Neutrophil (primary cell): Measurements from ENCODE around the gene AGAP1.

Experiments
- H3K27ac ChIP-seq: fragments of 200-600 bp; sonication (generic); 2 replicates; pipeline ENCODE4 v1.5.1; 2016; ENCODE audit warnings: mild to moderate bottlenecking, moderate library complexity
- H3K27me3 ChIP-seq: fragments of 200-600 bp; sonication (generic); 2 replicates; pipeline ENCODE4 v1.6.0; 2016; ENCODE audit warnings: mild to moderate bottlenecking
- H3K36me3 ChIP-seq: fragments of 200-600 bp; sonication (generic); 2 replicates; pipeline ENCODE4 v1.5.1; 2017
- H3K4me1 ChIP-seq, 2 experiments: fragments of 200-600 bp in 1 of 2; sonication (generic) in 1 of 2; 1 replicate in 1 of 2; 2 replicates in 1 of 2; pipeline versions ENCODE4 v1.5.1 to v1.6.1; 2013 to 2016; ENCODE audit warnings: low read depth in 1 of 2, low read length in 1 of 2, mild to moderate bottlenecking in 1 of 2, moderate library complexity in 1 of 2; ENCODE audit not compliant: control insufficient read depth in 1 of 2, insufficient read depth in 1 of 2
- H3K4me3 ChIP-seq, 2 experiments: fragments of 200-600 bp in 1 of 2; sonication (generic) in 1 of 2; 1 replicate in 1 of 2; 2 replicates in 1 of 2; pipeline ENCODE4 v1.5.1; 2013 to 2016; ENCODE audit warnings: low read depth in 1 of 2, low read length in 1 of 2, mild to moderate bottlenecking in 1 of 2, moderate library complexity in 1 of 2
- H3K9me3 ChIP-seq: fragments of 200-600 bp; sonication (generic); 2 replicates; pipeline ENCODE4 v1.5.1; 2016
- TF ChIP-seq, protein P1 (sequence below): fragments of 200-600 bp; sonication (generic); IDR thresholded peaks from 2 replicates; pipeline ENCODE4 v1.5.1; 2016; ENCODE audit warnings: antibody characterized with exemption

AGAP1 gene

DNA sequence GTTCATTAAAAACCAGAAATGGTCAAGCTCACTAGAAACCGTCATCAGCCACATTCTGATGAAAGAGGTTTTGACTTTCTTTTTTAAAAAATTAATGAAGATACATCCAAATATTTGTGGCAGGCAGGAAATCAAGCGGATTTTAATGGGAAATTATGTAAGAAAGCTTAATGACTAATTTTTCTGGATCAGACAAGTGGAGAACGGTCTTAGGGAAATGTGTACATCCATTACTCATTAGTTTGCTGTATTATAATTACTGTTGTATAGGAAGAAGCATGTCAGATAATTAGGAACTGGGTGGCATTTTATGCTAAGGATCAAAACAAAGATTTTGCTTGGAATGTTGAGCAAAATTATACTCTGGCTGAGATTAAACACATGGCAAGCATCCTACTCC, 39.4 kb downstream of the AGAP1 start:
- no peaks in the 10 kb centered on the region for H3K4me1 ChIP-seq
- TF ChIP-seq, protein P1, sequence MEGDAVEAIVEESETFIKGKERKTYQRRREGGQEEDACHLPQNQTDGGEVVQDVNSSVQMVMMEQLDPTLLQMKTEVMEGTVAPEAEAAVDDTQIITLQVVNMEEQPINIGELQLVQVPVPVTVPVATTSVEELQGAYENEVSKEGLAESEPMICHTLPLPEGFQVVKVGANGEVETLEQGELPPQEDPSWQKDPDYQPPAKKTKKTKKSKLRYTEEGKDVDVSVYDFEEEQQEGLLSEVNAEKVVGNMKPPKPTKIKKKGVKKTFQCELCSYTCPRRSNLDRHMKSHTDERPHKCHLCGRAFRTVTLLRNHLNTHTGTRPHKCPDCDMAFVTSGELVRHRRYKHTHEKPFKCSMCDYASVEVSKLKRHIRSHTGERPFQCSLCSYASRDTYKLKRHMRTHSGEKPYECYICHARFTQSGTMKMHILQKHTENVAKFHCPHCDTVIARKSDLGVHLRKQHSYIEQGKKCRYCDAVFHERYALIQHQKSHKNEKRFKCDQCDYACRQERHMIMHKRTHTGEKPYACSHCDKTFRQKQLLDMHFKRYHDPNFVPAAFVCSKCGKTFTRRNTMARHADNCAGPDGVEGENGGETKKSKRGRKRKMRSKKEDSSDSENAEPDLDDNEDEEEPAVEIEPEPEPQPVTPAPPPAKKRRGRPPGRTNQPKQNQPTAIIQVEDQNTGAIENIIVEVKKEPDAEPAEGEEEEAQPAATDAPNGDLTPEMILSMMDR: no peak
- no peak overlapping the region for H3K4me3 ChIP-seq
- no peaks in the 10 kb centered on the region for H3K36me3 ChIP-seq
- no peaks in the 10 kb centered on the region for H3K9me3 ChIP-seq
- H3K27ac ChIP-seq: no peak overlapping the region
- H3K27me3 ChIP-seq: no peaks in the 10 kb centered on the region

DNA sequence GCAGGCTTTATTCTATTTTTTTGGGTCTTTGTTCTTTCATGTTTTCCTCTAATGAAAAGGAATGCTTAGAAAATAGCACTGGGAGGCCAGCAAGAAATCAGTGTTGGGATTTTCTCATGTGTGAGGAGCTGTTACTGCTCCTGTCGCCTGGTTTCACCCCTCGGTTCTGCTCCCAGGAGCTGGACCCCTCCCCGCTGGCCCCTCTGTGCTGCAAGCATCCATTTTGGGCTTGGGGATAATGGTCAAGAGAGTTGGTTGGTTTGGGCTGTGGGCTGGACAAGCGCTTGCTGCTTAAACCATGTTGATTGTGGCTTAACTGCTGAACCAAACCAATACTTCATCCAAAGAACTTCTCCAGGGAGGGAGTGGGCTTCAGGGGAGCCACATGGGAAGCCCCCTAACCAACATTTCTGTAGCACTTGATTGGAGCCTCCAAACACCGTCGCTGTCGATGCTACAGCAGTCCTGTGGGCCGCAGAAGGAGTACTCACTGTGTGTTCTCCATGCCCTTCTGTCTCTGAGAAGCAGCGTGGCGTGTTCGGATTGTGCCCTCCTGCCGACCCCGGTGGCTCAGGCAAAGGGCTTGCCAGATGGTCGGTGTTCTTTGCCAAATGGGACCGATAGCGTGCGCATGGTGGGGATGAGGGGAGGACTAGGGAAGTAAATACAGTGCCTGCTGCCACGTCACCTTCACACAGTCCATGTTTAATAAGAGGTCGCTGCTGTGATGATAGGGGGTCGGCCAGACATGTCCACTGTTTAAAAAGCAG, 40.0 kb downstream of the AGAP1 start:
- no peaks in the 10 kb centered on the region for H3K9me3 ChIP-seq
- H3K27ac ChIP-seq: no peak overlapping the region
- no peaks in the 10 kb centered on the region for H3K27me3 ChIP-seq
- TF ChIP-seq, protein P1: no peak
- H3K4me1 ChIP-seq: no peaks in the 10 kb centered on the region
- no peak overlapping the region for H3K4me3 ChIP-seq
- no peaks in the 10 kb centered on the region for H3K36me3 ChIP-seq

DNA sequence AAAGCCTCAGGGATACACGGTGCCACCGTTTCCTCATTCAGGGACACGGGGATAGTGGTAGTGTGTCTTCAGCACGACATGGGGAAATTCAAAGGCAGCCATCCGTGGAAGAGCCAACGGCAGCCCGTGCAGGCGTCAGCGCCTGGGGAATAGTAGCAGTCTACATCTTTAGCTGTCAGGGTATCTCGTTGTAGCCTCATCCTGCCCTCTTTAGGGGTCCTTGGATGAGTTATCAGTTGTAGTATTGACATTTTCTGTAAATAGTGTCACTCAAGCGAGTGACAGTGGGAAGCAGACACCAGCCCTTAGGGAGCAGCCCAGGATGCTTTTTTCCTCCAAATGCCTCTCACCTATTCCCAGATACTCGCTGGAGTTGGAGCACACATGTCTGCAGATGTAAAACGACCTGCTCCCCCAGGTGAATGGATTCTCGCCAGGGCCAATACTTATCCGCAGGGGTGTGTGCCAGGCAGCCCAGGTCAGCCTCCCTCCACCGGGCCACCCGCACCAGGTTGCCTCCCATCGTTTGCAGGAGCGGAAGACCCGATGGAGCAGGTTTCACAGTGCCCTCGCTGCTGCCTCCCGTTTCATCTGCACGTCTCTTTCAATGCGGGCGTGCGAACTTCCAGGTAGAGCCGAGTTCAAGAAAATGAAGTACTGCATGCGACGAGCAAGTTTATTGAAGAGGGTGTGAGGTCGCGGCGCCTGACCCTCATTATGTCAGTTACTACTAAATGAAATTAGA, 41.0 kb downstream of the AGAP1 start:
- H3K4me3 ChIP-seq: no peak overlapping the region

DNA sequence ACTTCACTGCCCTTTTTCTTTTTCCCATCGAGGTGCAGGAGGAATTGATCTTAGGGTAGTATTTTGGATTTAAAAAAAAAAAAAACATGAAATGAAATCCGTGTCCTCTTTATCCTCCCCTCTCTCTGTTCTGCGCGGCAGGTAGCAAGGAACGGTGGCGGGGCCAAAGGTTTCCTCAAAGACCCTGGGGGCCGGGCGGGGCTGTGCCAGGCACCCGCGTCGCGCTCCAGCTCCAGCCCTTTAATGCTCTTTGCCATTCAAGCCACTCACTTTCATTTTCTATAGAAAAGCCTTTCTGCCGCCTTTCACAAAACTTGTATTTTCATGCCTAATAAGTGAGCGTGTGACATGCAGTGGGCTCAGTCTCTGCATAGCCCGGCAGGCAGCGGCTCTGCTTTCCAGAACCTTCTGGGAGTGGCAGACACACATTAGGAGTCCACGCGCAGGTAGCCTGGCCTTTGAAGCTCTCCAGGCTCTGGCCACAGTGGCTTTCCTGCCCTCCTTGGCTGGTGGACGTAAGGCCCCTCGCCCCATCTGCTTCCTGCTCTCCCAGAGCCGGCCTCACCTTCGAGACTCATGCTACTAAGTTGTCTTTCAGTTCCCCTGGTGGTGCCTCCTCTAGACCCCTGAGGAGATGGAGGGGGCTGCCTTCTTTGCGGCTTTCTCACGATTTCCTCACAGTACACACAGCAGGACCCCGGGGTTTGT, 41.7 kb downstream of the AGAP1 start:
- Histone ChIP-seq H3K27me3 (no peaks in the 10 kb centered on the region), H3K4me1 (no peaks in the 10 kb centered on the region), H3K36me3 (no peaks in the 10 kb centered on the region), H3K4me3 (no peak overlapping the region), H3K9me3 (no peaks in the 10 kb centered on the region), H3K27ac (no peak overlapping the region)
- TF ChIP-seq, protein P1: no peak

More for the DNA sequence above, 41.0 kb downstream of the AGAP1 start:
- no peaks in the 10 kb centered on the region for H3K36me3 ChIP-seq
- H3K27ac ChIP-seq: no peak overlapping the region
- no peaks in the 10 kb centered on the region for H3K27me3 ChIP-seq
- TF ChIP-seq, protein P1: no peak
- no peaks in the 10 kb centered on the region for H3K4me1 ChIP-seq
- H3K9me3 ChIP-seq: no peaks in the 10 kb centered on the region

DNA sequence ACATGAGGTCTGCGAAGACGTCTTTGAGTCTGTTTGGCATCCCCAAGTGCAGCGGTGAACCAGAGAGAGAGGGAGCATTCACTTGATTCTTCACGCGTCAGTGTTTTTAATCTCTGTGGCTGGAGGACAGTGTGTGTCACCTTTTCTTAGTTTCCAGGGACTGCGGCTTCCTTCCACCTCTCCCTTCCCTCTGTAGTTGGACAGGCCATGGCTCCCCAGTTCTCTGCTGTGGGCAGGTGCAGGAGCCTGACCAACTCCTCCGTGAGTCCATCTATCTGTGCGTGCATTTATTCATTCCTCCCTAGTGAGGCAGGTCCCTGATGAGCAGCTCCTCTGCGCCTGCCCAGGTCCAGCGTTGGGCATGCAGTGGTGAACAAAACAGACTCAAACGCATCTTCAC, 42.9 kb downstream of the AGAP1 start:
- Histone ChIP-seq H3K4me1 (no peaks in the 10 kb centered on the region), H3K27me3 (no peaks in the 10 kb centered on the region), H3K27ac (no peak overlapping the region), H3K36me3 (no peaks in the 10 kb centered on the region), H3K4me3 (no peak overlapping the region), H3K9me3 (no peaks in the 10 kb centered on the region)
- TF ChIP-seq, protein P1: no peak
